Measurements from ENCODE around the gene PSMD1.
"Not testable (repeated sequence)": the region's sequence is repeated elsewhere in the genome, so short reads cannot be mapped to it uniquely, and the experiment has no call there.

Gene PSMD1

GRCh38 chr2:231139796-231140195, 83.1 kb downstream of the PSMD1 start:
- no peak overlapping the region for H3K4me3 ChIP-seq (ENCODE audit: low read depth, low read length)
- no peak for DNase-seq (ENCODE audit: low read depth, low spot score)
- TF ChIP-seq CTCF (IDR thresholded peaks at IDR 0.05; ENCODE audit: low read depth, low read length), result no peak
- in situ Hi-C loops (cut with HindIII; ENCODE audit: low sequenced_read_pairs), result no loop called here

- DNase-seq (ENCODE audit: low read depth, low spot score); in situ Hi-C loops (cut with HindIII; ENCODE audit: low sequenced_read_pairs); H3K4me3 ChIP-seq (ENCODE audit: low read depth, low read length): not testable (repeated sequence)
These were observed 84.1 kb downstream of the PSMD1 start for GRCh38 chr2:231140808-231141207.

GRCh38 chr2:231144896-231145295, 88.2 kb downstream of the PSMD1 start:
- no peak for DNase-seq (ENCODE audit: low read depth, low spot score)
- no peak overlapping the region for H3K4me3 ChIP-seq (ENCODE audit: low read depth, low read length)
- in situ Hi-C loops (cut with HindIII; ENCODE audit: low sequenced_read_pairs), result no loop called here
- TF ChIP-seq CTCF (IDR thresholded peaks at IDR 0.05; ENCODE audit: low read depth, low read length), result no peak

- no peak for TF ChIP-seq CTCF (IDR thresholded peaks at IDR 0.05; ENCODE audit: low read depth, low read length)
- H3K4me3 ChIP-seq (ENCODE audit: low read depth, low read length), result no peak overlapping the region
- in situ Hi-C loops (cut with HindIII; ENCODE audit: low sequenced_read_pairs), result no loop called here
- DNase-seq (ENCODE audit: low read depth, low spot score), result no peak
These were observed 90.0 kb downstream of the PSMD1 start for GRCh38 chr2:231146665-231147064.

GRCh38 chr2:231152800-231153557, 96.3 kb downstream of the PSMD1 start:
- TF ChIP-seq CTCF (IDR thresholded peaks at IDR 0.05; ENCODE audit: low read depth, low read length), result no peak
- DNase-seq (ENCODE audit: low read depth, low spot score), result peak; percentile 52
- in situ Hi-C loops (cut with HindIII; ENCODE audit: low sequenced_read_pairs), result no loop called here
- no peak overlapping the region for H3K4me3 ChIP-seq (ENCODE audit: low read depth, low read length)

GRCh38 chr2:231159306-231159705, 102.6 kb downstream of the PSMD1 start:
- in situ Hi-C loops (cut with HindIII; ENCODE audit: low sequenced_read_pairs), result no loop called here
- H3K4me3 ChIP-seq (ENCODE audit: low read depth, low read length), result no peak overlapping the region
- no peak for DNase-seq (ENCODE audit: low read depth, low spot score)
- no peak for TF ChIP-seq CTCF (IDR thresholded peaks at IDR 0.05; ENCODE audit: low read depth, low read length)

- no peak overlapping the region for H3K4me3 ChIP-seq (ENCODE audit: low read depth, low read length)
- in situ Hi-C loops (cut with HindIII; ENCODE audit: low sequenced_read_pairs), result no loop called here
- DNase-seq (ENCODE audit: low read depth, low spot score), result no peak
- TF ChIP-seq CTCF (IDR thresholded peaks at IDR 0.05; ENCODE audit: low read depth, low read length), result no peak
These were observed 104.0 kb downstream of the PSMD1 start for GRCh38 chr2:231160701-231161100.

Measured in astrocyte of the spinal cord (primary cell).